GM20000 (cell line): Measurements from ENCODE around the gene SP140L.

Source experiments
- DNase-seq: peaks from one replicate; pipeline ENCODE4 v3.0.0; 2012; ENCODE audit warnings: low spot score
- TF ChIP-seq, protein P1 (sequence below): IDR thresholded peaks from 2 replicates; pipeline ENCODE4 v1.5.1; 2012; ENCODE audit warnings: mild to moderate bottlenecking, control low read depth; ENCODE audit errors: extremely low read depth, missing control alignments

Gene SP140L

DNA sequence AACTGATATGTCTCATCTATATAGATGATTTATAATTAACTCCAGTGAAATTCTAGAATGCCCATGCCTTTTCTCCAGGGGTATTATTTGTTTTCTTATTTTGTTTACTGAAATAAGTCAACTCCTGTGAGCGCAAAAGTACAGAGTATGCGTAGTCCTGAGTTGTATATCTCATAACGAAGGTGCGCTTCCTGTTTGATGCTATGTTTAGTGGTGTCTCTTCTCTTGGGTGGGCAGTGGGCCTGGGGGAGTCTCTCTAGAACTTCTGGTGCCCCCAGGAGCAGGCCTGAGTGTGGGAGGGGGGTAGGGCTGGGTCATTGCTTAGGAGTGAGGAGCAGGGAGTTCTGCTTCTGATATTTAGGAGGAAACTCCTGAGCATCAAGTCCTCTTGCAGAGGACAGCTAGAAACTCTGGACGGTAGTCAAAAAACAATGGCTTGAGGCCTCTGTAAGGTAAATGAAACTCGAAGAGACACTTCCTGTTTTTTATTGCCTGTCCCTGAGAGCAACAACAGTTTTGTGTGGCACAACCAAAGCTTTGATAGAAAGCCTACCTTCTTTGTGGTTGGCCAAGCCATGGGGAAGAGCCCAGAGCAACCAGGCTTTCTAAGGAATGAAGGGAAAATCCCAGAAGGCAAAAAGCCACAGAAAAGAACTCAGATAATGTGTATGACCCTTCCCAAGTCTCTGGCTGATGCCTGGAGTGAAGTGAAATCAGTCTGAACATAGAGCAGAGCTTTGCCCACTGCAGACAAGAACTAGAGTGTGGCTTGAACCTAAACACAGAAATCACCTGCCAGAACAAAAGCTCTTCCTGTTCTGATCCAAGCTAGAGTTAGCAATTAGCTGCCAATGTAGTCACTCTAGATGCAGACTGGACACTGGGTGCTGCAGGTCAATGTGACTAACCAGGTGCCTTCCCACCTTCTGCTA is 8.5 kb upstream of the SP140L start:
- DNase-seq: peak; percentile 61

DNA sequence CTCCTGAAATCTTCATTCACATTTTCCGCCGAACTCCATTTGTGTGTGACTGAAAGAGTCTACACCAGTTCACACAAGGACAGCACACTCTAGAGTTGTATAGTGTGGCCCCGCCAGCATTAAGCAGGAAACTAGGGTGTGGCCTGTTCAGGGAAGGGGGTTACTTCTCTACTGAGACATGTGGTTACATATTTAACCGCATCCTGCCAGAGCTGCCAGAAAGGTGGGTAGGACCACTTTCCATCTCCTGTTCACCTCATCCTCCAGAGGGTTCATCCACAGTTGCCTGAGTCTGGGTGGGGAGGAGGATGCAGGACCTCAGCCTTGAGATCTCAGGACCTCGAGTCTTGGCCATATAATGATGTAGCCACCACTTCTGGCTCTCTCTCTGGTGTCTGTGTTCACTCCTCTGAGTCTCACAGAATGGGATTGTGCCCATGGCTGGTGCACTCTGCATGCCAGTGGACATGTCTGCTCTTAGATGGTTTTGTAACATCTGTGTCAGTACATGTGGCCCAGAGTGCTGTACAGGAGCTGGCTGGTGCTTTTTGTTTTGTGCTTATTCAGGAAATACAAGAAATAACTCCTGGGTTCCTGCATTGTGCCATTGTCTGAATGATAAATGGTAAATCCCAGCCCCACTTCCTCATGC is 7.7 kb upstream of the SP140L start:
- TF ChIP-seq, protein P1, sequence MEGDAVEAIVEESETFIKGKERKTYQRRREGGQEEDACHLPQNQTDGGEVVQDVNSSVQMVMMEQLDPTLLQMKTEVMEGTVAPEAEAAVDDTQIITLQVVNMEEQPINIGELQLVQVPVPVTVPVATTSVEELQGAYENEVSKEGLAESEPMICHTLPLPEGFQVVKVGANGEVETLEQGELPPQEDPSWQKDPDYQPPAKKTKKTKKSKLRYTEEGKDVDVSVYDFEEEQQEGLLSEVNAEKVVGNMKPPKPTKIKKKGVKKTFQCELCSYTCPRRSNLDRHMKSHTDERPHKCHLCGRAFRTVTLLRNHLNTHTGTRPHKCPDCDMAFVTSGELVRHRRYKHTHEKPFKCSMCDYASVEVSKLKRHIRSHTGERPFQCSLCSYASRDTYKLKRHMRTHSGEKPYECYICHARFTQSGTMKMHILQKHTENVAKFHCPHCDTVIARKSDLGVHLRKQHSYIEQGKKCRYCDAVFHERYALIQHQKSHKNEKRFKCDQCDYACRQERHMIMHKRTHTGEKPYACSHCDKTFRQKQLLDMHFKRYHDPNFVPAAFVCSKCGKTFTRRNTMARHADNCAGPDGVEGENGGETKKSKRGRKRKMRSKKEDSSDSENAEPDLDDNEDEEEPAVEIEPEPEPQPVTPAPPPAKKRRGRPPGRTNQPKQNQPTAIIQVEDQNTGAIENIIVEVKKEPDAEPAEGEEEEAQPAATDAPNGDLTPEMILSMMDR: no peak
- peak; percentile 67 for DNase-seq

More for the DNA sequence above, 8.5 kb upstream of the SP140L start:
- TF ChIP-seq, protein P1: no peak

DNA sequence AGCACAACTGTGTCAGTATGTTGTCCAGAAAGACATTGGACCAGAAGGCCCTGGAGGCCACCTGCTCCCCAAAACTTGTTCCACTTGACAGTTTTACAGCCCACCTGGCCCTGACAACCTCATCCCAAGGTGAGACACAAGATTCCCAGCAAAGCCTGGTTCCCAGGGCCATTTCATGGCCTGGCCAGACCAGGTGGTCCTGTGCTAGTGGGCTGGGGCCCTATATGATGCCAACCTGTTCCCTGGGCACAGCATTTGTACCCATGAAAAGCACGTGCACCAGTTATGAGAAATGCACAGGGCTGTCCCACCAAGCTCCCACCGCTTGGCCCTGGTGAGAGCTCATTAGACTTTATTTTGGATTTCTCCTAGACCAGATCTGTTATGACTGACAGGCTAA is 6.0 kb upstream of the SP140L start:
- no peak for DNase-seq
- TF ChIP-seq, protein P1: no peak

DNA sequence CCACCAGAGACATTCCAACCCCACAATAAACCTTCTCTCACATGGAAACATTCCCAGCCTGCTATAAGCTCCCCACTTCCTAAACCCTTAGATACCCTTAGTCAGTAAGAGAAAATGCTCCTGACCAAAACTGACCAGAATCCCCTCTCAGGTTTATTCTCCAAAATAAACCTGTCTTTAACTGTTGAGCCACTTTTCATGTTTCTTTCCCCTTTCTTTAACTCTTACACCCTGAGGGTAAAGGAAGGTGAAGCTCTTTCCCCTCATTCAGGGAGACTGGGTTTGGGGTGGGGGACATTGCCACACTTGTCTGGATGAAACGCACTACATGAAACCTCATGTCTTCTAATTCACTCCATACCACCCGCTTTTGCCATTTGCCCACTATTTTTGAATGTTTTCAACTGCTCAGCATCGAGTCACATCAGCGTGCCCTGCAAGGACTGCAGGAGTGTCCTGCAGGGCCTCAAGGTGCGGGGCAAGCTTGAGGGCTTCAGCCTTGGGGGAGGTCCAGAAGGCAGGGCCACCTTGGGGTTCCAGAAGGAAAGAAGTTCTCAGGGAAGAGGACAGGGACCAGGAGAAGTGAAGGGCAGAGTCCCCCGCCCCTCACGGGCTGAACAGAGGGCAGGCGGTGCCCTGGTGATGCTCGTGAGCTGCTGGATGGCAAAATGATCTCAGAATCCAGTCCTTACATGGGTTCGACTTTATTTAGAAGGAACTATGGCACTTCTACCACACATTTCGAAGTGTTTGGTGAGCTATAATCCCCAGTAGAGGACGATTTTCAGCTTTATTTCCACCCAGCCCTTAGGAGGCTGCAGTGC is 4.2 kb upstream of the SP140L start:
- DNase-seq: no peak
- TF ChIP-seq, protein P1: no peak

DNA sequence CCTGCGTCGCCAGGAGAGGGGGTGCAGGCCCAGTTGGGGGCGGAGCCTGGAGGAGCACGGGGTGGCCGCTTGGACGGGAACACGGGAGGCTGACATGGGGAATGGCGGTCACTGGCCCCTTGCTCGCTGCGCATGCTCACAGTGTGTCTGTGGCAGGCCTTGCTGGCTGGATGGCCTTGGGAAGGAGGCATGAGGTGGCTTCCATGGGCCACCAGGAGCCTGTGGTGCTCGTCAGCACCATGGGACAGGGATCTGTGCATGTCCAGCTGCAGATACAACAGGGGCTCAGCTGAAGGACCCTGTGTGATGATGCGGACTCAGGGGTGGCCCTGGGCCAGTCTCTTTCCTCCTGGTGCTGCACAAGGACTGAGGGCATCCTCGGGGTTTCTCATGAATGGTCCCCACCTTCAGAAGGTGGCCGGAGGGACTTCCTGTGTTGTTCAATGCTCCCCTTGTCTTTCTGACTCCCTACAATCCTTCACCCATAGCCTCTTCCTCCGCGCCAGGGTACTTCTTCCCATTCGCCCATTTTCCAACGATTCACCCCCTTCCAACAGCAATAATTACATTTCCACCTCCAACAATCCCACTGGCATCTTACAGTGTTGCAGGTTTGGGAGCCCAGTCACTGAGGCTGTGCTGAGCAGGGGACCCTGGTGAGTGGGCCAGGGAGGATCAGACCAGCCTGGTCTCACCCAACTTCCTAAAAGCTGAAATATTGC is 3.4 kb upstream of the SP140L start:
- TF ChIP-seq, protein P1: no peak
- DNase-seq: no peak

DNA sequence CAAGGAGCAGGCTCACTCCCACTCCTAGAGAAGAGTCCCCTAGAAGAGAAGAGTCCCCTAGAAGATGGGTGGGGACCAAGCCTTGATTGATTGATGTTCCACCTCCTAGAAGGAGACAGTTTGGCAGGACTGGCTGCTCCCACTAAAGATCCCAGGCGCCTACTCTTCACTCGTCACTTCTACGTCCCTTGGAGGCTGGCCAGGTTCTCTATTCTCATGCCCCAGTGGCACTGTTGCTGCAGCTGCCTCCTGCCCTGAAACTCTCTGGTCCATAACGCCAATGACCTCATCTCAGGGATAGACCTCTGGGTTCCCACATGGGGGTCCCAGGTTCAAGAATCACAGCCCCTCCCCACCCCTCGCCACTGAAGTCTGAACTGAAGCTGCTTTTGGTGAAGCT is 2.5 kb upstream of the SP140L start:
- no peak for DNase-seq
- TF ChIP-seq, protein P1: no peak
